Neutrophil (primary cell): ENCODE measurements around the gene TSHZ2.

Experiments
- H3K27ac ChIP-seq: fragments of 200-600 bp; sonication (generic); 2 replicates; pipeline ENCODE4 v1.5.1; 2016; ENCODE audit warnings: mild to moderate bottlenecking, moderate library complexity
- H3K27me3 ChIP-seq: fragments of 200-600 bp; sonication (generic); 2 replicates; pipeline ENCODE4 v1.6.0; 2016; ENCODE audit warnings: mild to moderate bottlenecking
- H3K36me3 ChIP-seq: fragments of 200-600 bp; sonication (generic); 2 replicates; pipeline ENCODE4 v1.5.1; 2017
- H3K4me1 ChIP-seq, 2 experiments: fragments of 200-600 bp in 1 of 2; sonication (generic) in 1 of 2; 1 replicate in 1 of 2; 2 replicates in 1 of 2; pipeline versions ENCODE4 v1.5.1 to v1.6.1; 2013 to 2016; ENCODE audit warnings: low read depth in 1 of 2, low read length in 1 of 2, mild to moderate bottlenecking in 1 of 2, moderate library complexity in 1 of 2; ENCODE audit not compliant: control insufficient read depth in 1 of 2, insufficient read depth in 1 of 2
- H3K4me3 ChIP-seq, 2 experiments: fragments of 200-600 bp in 1 of 2; sonication (generic) in 1 of 2; 1 replicate in 1 of 2; 2 replicates in 1 of 2; pipeline ENCODE4 v1.5.1; 2013 to 2016; ENCODE audit warnings: low read depth in 1 of 2, low read length in 1 of 2, mild to moderate bottlenecking in 1 of 2, moderate library complexity in 1 of 2
- H3K9me3 ChIP-seq: fragments of 200-600 bp; sonication (generic); 2 replicates; pipeline ENCODE4 v1.5.1; 2016
- CTCF ChIP-seq: fragments of 200-600 bp; sonication (generic); IDR thresholded peaks from 2 replicates; pipeline ENCODE4 v1.5.1; 2016; ENCODE audit warnings: antibody characterized with exemption

Gene TSHZ2

GRCh38 chr20:53157443-53158408, 185.6 kb downstream of the TSHZ2 start:
- Histone ChIP-seq H3K27ac (no peak overlapping the region), H3K27me3 (peaks cover 36% of the 10 kb centered on the region), H3K4me1 (no peaks in the 10 kb centered on the region), H3K4me3 (no peak overlapping the region), H3K36me3 (no peaks in the 10 kb centered on the region), H3K9me3 (no peaks in the 10 kb centered on the region)
- no peak for TF ChIP-seq CTCF

GRCh38 chr20:53159160-53159559, 187.0 kb downstream of the TSHZ2 start:
- Histone ChIP-seq H3K4me3 (no peak overlapping the region), H3K27me3 (peaks cover 22% of the 10 kb centered on the region), H3K4me1 (no peaks in the 10 kb centered on the region), H3K27ac (no peak overlapping the region), H3K36me3 (no peaks in the 10 kb centered on the region), H3K9me3 (no peaks in the 10 kb centered on the region)
- TF ChIP-seq CTCF = no peak

GRCh38 chr20:53161073-53161472, 188.9 kb downstream of the TSHZ2 start:
- H3K36me3 ChIP-seq = no peaks in the 10 kb centered on the region
- no peak overlapping the region for H3K4me3 ChIP-seq
- TF ChIP-seq CTCF = no peak
- H3K27me3 ChIP-seq = peaks cover 19% of the 10 kb centered on the region
- no peak overlapping the region for H3K27ac ChIP-seq
- no peaks in the 10 kb centered on the region for H3K4me1 ChIP-seq
- no peaks in the 10 kb centered on the region for H3K9me3 ChIP-seq

GRCh38 chr20:53161473-53161872, 189.3 kb downstream of the TSHZ2 start:
- no peak overlapping the region for H3K27ac ChIP-seq

GRCh38 chr20:53162251-53162835, 190.2 kb downstream of the TSHZ2 start:
- Histone ChIP-seq H3K4me1 (no peaks in the 10 kb centered on the region), H3K9me3 (no peaks in the 10 kb centered on the region), H3K27ac (no peak overlapping the region), H3K4me3 (no peak overlapping the region), H3K27me3 (peaks cover 13% of the 10 kb centered on the region), H3K36me3 (no peaks in the 10 kb centered on the region)
- no peak for TF ChIP-seq CTCF

More at GRCh38 chr20:53161473-53161872, 189.3 kb downstream of the TSHZ2 start:
- H3K9me3 ChIP-seq = no peaks in the 10 kb centered on the region
- no peak for TF ChIP-seq CTCF
- no peak overlapping the region for H3K4me3 ChIP-seq
- H3K4me1 ChIP-seq = no peaks in the 10 kb centered on the region
- no peaks in the 10 kb centered on the region for H3K36me3 ChIP-seq
- H3K27me3 ChIP-seq = peaks cover 15% of the 10 kb centered on the region
